ENCODE results near the gene ARSD.
"Not testable (repeated sequence)": the region's sequence is repeated elsewhere in the genome, so short reads cannot be mapped to it uniquely, and the experiment has no call there.

The ARSD gene

GRCh38 chrX:2933125-2933900, 4.2 kb upstream of the ARSD start:
- DNase-seq: no peak

GRCh38 chrX:2931612-2932011, 2.5 kb upstream of the ARSD start:
- DNase-seq: no peak

- DNase-seq: no peak
Observed at GRCh38 chrX:2931155-2931554, 2.0 kb upstream of the ARSD start.

DNA sequence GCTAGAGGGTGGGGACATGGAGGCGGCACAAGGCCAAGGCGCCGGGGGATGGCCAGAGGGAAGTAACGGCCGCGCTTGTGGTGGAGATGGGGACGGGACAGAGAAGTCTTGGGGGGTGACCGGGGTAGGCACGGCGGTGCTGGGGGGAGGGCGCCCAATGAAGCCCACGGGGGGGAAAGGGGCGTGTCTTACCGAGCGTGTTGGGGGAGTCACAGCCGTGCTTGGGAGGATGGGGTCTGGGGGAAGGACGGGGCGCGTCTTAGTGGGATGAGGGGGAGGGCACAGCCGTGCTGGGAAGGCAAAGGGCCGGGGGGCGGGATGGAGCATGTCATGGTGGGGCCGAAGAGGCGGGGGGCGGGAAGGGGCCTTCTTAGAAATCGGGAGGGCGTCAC, 952 bp downstream of the ARSD start:
- no peak for DNase-seq

DNA sequence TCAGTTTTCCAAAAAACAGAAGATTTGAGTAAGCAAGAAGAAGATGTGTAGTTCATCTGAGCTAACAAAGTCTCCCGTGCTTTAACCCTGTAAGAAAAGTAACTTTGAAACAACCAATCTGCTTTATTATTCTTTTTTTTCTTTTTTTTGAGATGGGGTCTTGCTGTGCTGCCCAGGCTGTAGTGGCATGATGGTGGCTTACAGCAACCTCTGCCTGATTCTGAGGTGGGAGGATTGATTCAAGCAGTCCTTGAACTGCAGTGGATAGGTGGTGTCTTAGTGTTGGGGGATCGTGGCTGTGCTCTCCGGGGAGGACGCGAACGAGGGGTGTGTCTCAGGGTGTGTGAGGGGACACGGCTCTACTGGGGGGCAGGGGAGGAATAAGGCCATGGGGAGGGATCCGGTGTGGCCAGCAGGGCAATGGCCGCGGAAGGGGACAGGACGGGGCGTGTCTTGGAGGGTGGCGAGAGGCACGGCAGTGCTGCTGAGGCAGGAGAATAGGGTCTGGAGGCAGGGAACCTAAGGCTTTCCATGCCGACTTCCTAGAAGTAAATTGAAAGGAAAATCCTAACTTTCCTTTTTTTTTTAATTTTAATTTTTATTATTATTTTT, 2.4 kb downstream of the ARSD start:
- no peak for DNase-seq

DNA sequence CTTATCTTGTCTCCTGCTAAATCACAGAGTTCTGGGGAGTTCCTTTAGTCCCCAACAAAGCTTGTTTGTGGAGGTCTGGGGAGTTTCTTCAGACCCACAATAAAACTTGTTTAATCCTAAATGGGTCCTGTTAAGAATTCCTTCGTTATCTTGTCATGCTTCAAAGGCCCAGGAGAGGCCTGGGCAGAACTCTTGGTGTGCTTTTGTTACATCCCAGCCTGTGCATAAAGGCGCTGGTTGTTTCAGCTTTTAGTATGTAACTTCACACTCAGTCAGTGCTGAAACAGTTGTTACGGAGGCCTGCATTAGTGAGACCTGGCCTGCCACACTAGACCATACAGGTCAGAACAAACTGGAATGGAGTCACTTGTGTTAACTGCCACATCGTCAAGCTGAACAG, 2.9 kb downstream of the ARSD start:
- DNase-seq: not testable (repeated sequence)

DNA sequence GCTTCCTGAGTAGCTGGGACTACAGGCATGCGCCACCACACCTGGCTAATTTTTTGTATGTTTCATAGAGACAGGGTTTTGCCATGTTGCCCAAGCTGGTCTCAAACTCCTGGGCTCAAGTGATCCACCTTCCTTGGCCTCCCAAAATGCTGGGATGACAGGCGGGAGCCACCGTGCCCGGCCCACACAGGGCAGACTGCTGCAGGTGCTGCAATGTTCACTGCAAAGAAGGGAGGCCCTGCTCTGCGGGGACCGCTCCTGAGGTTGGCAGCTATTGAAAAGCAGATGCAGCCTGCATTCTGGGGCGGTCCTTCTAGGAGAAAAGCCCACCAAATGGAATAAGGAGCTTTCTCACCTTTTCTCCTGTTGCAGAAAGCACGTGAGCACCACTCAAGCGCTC, 5.0 kb downstream of the ARSD start:
- DNase-seq: no peak

DNA sequence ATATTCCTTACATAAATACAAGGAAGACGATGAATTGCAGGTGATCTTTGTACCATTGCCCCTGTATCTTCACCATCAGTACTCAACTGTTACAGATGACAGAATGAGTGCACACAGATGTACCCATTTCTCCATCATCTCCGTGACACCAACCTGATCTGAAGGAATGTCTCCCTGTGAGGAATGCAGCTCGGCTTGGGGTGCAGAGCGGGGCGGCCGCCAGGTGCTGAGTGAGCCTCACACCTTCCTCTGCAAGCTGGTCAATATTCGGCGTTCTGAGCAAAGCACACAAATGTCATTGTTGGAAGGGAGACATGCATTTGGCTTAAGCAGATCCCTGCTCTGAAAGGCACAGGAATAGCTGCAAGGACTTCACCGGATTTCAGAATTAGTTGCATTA, 7.4 kb downstream of the ARSD start:
- DNase-seq: no peak

GRCh38 chrX:2921193-2921592, 7.9 kb downstream of the ARSD start:
- DNase-seq: no peak

DNA sequence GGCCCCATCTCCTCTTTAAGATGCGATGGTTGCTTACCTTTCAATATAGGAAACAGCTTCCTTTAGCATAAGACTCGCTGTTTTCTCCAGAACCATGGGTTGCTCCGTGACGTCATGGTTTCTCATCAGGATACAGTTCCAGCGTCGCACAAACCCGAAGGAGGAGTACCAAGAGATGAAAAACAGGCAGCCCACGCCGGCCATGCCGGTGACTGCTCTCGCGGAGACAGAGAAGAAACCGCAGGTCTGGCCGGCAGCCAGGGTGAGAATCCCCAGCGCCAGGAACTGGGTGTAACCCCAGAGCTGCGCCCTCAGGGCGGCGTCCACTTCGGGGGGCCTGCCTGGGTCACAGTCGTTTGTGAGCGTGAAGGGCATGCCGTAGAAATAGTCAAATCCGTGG, 11.4 kb downstream of the ARSD start:
- DNase-seq: no peak

DNA sequence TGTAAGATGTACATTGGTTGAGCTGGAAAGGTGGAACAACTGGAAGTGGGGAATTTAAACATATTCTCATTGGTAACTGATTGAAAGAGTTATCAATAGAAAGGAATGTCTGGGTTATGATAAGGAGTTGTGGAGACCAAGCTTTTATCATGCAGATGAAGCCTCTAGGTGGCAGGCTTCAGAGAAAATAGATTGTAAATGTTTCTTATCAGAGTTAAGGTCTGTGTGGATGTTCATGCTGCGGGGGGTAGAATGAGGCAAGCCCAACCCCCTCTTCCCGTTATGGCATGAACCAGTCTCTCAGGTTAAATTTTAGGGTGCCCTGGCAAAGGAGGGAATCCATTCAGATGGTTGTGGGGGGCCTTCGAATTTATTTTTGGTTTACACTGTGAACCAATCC, 16.0 kb downstream of the ARSD start:
- no peak for DNase-seq

GRCh38 chrX:2910109-2910508, 19.0 kb downstream of the ARSD start:
- no peak for DNase-seq

DNA sequence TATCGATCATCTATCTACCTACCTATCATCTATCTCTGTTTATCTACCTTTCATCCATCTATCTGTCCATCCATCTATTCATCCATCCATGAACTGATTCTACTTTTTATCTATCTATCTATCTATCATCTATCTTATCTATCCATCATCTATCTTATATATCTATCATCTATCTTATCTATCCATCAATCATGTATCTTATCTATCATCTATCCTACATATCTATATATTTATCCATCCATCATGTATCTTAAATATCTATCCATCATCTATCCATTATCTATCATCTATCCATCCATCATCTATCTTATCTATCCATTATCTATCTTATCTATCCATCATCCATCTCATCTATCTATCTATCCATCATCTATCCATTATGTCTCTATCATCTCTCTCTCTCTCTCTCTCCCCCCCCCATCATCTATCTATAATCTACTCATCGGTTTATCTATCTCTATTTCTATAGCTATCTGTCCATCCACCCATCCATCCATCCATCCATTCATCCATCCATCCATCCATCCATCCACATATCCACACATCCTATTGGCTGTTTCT, 20.9 kb downstream of the ARSD start:
- no peak for DNase-seq

GRCh38 chrX:2907295-2907694, 21.8 kb downstream of the ARSD start:
- no peak for DNase-seq

GRCh38 chrX:2903366-2903765, 25.8 kb downstream of the ARSD start:
- no peak for DNase-seq

- no peak for DNase-seq
Observed at GRCh38 chrX:2902841-2903240, 26.3 kb downstream of the ARSD start.

GRCh38 chrX:2901367-2902036, 27.6 kb downstream of the ARSD start:
- DNase-seq: no peak

- DNase-seq: no peak
Observed at GRCh38 chrX:2898846-2899512, 30.2 kb downstream of the ARSD start.

- DNase-seq: peak; percentile 21
Observed at GRCh38 chrX:2897690-2898623, 31.2 kb downstream of the ARSD start.

GRCh38 chrX:2897311-2897689, 31.8 kb downstream of the ARSD start:
- DNase-seq: no peak

DNA sequence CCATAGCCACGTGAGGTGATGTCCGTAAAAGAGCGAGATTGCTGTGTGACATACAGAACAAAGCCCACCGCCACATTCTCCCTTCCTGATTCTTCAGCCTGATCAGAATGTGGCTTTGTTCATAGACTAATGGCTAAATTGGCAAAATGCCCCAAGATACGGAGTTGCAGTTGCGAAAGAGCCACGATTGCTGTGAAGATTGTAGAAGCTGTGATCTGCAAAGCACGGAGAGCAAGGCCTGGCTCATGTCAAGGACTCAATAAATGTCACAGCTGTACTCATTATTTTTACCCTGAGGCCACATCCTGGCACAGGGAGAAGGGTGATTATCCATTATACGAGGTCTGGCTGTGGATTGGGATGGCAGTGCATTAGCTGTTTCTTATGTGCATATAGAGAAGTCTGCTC, 34.2 kb downstream of the ARSD start:
- DNase-seq: no peak

GRCh38 chrX:2892816-2893215, 36.3 kb downstream of the ARSD start:
- no peak for DNase-seq

All from CD4-positive, alpha-beta T cell treated with Interleukin-21 for 1 hour (primary cell).